ENCODE data around the gene UGP2.
A peak's percentile ranks its signal among the peaks of the same experiment; 100 is the strongest.
"Not testable (repeated sequence)": the region's sequence is repeated elsewhere in the genome, so short reads cannot be mapped to it uniquely, and the experiment has no call there.

Gene UGP2

DNA sequence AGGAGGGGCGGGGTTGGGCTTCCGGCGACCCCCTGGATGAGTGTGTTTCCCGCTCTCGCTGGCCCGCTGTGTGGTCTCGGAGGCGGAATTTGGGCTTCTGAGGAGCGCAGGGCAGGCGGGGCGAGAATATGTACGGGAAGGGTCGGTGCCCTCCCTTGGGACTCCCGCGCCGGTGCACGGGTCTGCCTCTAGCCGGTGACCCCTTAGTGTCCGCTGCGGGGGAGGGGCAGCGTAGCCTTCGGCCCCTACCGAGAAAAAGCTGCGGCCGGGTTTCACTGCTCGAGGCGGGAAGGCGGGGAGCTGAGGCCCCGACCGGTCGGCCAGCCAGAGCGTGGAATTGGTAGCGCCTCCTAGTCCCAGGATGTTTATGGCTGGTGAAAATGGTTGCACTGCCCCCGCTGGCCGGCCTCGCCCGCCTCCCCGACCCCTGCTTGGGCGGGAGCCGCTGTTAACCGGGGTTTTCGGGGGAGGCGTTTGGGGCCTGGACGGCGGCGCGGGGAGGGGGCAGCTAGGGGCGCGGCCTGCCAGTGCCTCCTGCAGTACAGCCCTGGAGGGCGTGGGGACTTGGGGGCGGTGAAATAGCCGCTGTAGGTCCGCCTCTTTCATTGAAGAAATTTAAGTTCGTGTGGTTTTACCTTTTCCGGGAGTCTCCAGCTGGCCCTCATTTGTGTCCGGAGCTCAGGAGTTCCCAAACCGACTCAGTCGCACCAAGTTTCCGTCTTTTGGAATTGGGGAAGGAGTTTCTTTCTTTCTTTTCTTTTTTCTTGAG, at the start of gene UGP2:
Gene UGP2 (plus strand): TSS at position 643 of the 769 bp plus-strand sequence. CDS start 290 bp downstream, outside the sequence.
- DNase-seq (ENCODE audit: low read depth): peak; percentile 95
- TF ChIP-seq, protein P1, sequence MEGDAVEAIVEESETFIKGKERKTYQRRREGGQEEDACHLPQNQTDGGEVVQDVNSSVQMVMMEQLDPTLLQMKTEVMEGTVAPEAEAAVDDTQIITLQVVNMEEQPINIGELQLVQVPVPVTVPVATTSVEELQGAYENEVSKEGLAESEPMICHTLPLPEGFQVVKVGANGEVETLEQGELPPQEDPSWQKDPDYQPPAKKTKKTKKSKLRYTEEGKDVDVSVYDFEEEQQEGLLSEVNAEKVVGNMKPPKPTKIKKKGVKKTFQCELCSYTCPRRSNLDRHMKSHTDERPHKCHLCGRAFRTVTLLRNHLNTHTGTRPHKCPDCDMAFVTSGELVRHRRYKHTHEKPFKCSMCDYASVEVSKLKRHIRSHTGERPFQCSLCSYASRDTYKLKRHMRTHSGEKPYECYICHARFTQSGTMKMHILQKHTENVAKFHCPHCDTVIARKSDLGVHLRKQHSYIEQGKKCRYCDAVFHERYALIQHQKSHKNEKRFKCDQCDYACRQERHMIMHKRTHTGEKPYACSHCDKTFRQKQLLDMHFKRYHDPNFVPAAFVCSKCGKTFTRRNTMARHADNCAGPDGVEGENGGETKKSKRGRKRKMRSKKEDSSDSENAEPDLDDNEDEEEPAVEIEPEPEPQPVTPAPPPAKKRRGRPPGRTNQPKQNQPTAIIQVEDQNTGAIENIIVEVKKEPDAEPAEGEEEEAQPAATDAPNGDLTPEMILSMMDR (IDR thresholded peaks at IDR 0.05; ENCODE audit: low read length, missing control alignments): peak; percentile 23
- H3K4me3 ChIP-seq (replicated peaks; ENCODE audit: low read depth, low read length): peak within 1 kb of the TSS; percentile 96

DNA sequence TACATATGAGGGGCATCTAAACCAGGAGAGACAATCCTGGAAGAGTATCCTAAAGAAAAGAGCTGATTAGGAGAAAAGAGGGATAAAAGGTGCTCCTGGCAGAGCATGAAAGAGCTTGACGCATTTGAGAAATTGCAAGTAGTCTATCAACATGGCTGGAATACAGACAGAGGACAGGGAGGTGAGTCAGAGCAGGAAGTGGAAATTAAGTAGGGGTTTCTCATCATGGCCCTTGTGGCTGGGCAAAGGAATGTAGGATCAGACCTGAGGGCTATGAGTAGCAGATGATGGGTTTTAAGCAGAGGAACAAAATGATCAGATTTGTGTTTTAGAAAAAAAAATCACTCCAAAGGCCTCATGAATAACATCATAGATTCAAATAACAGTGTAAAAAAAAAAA, 49.2 kb upstream of the UGP2 start:
- H3K4me3 ChIP-seq (replicated peaks; ENCODE audit: low read depth, low read length): no peak overlapping the region
- TF ChIP-seq, protein P1 (IDR thresholded peaks at IDR 0.05; ENCODE audit: low read length, missing control alignments): no peak
- DNase-seq (ENCODE audit: low read depth): peak; percentile 77

DNA sequence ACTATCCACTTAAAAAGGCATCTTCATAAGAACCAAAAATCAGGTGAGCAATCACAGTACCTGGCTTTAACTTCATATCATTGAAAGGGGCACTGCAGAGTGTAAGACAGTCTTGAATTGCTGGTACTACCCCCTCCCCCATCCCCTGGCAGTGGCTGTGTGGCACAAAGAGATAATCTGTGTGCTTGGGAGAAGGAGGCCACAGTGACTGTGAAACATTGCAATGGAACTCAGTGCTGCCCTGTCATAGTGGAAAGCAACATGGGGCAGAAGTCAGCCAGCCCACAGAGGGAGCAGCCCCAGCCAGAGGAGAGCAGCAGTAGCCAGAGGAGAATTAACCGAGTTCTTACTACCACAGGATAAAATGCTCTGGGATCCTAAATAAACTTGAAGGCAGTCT, 45.3 kb upstream of the UGP2 start:
- TF ChIP-seq, protein P1 (IDR thresholded peaks at IDR 0.05; ENCODE audit: low read length, missing control alignments): no peak
- DNase-seq (ENCODE audit: low read depth): no peak

DNA sequence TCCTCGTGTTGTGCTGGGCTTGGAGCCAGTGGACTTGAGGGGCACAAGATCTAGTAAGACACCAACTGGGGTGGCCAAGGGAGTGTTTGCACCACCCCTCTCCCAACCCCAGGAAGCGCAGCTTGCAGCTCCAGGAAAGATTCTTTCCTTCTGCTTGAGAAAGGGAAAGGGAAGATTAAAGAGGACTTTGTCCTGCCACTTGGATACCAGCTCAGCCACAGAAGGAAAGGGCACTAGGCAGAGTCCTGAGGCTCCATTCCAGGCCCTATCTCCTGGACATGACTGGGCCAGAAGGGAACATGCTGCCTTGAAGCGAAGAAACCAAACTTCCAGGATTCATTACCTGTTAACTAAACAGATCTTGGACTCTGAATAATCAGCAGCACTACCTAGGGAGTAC, 44.9 kb upstream of the UGP2 start:
- DNase-seq (ENCODE audit: low read depth): no peak
- TF ChIP-seq, protein P1 (IDR thresholded peaks at IDR 0.05; ENCODE audit: low read length, missing control alignments): no peak
- no peak overlapping the region for H3K4me3 ChIP-seq (replicated peaks; ENCODE audit: low read depth, low read length)

More for the DNA sequence above, 45.3 kb upstream of the UGP2 start:
- H3K4me3 ChIP-seq (replicated peaks; ENCODE audit: low read depth, low read length): no peak overlapping the region

DNA sequence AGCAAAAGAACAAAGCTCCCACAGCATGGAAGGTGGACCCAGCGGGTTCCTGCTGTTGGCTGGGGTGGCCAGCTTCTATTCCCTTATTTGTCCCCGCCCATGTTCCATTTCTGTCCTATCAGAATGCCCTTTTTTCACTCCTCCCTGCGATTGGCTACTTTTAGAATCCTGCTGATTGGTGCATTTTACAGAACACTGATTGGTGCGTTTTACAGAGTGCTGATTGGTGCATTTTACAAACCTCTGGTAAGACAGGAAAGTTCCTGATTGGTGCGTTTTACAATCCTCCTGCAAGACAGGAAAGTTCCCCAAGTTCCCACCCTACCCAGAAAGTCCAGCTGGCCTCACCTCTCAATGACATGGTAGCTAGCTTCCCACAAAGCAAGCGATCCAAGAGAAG, 40.2 kb upstream of the UGP2 start:
- no peak overlapping the region for H3K4me3 ChIP-seq (replicated peaks; ENCODE audit: low read depth, low read length)
- TF ChIP-seq, protein P1 (IDR thresholded peaks at IDR 0.05; ENCODE audit: low read length, missing control alignments): no peak
- no peak for DNase-seq (ENCODE audit: low read depth)

DNA sequence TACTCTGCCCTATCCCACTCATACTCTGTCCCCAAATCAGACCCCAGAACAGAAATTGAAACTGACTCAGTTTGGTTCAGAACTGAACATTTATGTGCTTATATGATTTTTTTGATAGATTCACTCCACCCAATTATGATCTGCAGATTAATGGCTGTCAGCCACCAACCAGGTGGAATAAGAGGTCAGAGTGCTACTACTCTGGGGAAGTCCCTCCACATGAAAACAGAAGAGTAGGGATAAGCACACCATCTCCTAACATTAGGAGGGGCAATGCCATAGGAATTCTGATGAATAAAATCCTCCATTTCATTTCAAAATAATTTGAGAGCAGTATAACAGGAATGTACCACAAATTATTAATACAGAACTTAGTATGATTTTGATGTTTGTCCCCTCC, 36.3 kb upstream of the UGP2 start:
- DNase-seq (ENCODE audit: low read depth): no peak
- TF ChIP-seq, protein P1 (IDR thresholded peaks at IDR 0.05; ENCODE audit: low read length, missing control alignments): no peak
- H3K4me3 ChIP-seq (replicated peaks; ENCODE audit: low read depth, low read length): no peak overlapping the region

DNA sequence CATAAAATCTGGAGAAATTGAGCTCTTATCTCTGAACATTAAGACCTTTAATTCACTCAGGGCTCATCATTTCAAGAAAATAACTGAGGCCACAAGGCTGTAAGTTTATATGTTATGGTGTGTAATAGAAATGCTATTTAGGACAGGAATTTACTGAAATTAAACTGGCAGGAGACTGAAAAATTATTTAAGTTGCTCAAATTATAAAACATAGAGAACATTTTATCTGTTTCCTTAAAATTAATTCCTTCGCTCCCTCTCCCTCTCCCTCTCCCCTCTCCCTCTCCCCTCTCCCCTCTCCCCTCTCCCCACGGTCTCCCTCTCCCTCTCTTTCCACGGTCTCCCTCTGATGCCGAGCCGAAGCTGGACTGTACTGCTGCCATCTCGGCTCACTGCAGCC, 33.7 kb upstream of the UGP2 start:
- DNase-seq (ENCODE audit: low read depth); H3K4me3 ChIP-seq (replicated peaks; ENCODE audit: low read depth, low read length): not testable (repeated sequence)

DNA sequence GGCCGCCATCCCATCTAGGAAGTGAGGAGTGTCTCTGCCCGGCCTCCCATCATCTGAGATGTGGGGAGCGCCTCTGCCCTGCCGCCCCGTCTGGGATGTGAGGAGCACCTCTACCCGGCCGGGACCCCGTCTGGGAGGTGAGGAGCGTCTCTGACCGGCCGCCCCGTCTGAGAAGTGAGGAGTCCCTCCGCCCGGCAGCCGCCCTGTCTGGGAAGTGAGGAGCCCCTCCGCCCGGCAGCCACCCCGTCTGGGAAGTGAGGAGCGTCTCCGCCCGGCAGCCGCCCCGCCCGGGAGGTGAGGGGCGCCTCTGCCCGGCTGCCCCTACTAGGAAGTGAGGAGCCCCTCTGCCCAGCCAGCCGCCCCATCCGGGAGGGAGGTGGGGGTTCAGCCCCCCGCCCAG, 32.8 kb upstream of the UGP2 start:
- not testable (repeated sequence) for DNase-seq (ENCODE audit: low read depth); H3K4me3 ChIP-seq (replicated peaks; ENCODE audit: low read depth, low read length)
